ENCODE data around the gene POLR3H.
"Not testable (repeated sequence)": the region's sequence is repeated elsewhere in the genome, so short reads cannot be mapped to it uniquely, and the experiment has no call there.

Gene POLR3H

GRCh38 chr22:41563051-41563711, 18.9 kb upstream of the POLR3H start:
- DNase-seq (ENCODE audit: low read depth): no peak

- DNase-seq (ENCODE audit: low read depth): no peak
Observed at GRCh38 chr22:41562461-41562860, 18.2 kb upstream of the POLR3H start.

- no peak for DNase-seq (ENCODE audit: low read depth)
Observed at GRCh38 chr22:41561788-41562187, 17.5 kb upstream of the POLR3H start.

GRCh38 chr22:41561335-41561734, 17.1 kb upstream of the POLR3H start:
- no peak for DNase-seq (ENCODE audit: low read depth)

- DNase-seq (ENCODE audit: low read depth): no peak
Observed at GRCh38 chr22:41560095-41560471, 15.8 kb upstream of the POLR3H start.

GRCh38 chr22:41558241-41558630, 14.0 kb upstream of the POLR3H start:
- DNase-seq (ENCODE audit: low read depth): not testable (repeated sequence)

- no peak for DNase-seq (ENCODE audit: low read depth)
Observed at GRCh38 chr22:41557401-41558240, 13.4 kb upstream of the POLR3H start.

GRCh38 chr22:41556561-41556960, 12.3 kb upstream of the POLR3H start:
- DNase-seq (ENCODE audit: low read depth): no peak

- DNase-seq (ENCODE audit: low read depth): no peak
Observed at GRCh38 chr22:41555325-41555982, 11.2 kb upstream of the POLR3H start.

- no peak for DNase-seq (ENCODE audit: low read depth)
Observed at GRCh38 chr22:41551877-41552582, 7.8 kb upstream of the POLR3H start.

- DNase-seq (ENCODE audit: low read depth): no peak
Observed at GRCh38 chr22:41550952-41551491, 6.8 kb upstream of the POLR3H start.

- no peak for DNase-seq (ENCODE audit: low read depth)
Observed at GRCh38 chr22:41548830-41549211, 4.6 kb upstream of the POLR3H start.

GRCh38 chr22:41544671-41545476, 604 bp upstream of the POLR3H start:
- no peak for DNase-seq (ENCODE audit: low read depth)

- DNase-seq (ENCODE audit: low read depth): no peak
Observed at GRCh38 chr22:41542224-41542623, 2.0 kb downstream of the POLR3H start.

- no peak for DNase-seq (ENCODE audit: low read depth)
Observed at GRCh38 chr22:41541484-41541883, 2.8 kb downstream of the POLR3H start.

- no peak for DNase-seq (ENCODE audit: low read depth)
Observed at GRCh38 chr22:41540365-41540764, 3.9 kb downstream of the POLR3H start.

GRCh38 chr22:41540006-41540315, 4.3 kb downstream of the POLR3H start:
- DNase-seq (ENCODE audit: low read depth): no peak

GRCh38 chr22:41539146-41540005, 4.9 kb downstream of the POLR3H start:
- DNase-seq (ENCODE audit: low read depth): no peak

GRCh38 chr22:41538583-41538982, 5.7 kb downstream of the POLR3H start:
- DNase-seq (ENCODE audit: low read depth): no peak

- no peak for DNase-seq (ENCODE audit: low read depth)
Observed at GRCh38 chr22:41537203-41537602, 7.1 kb downstream of the POLR3H start.

GRCh38 chr22:41535244-41535643, 9.0 kb downstream of the POLR3H start:
- DNase-seq (ENCODE audit: low read depth): no peak

All from activated T-helper 9 cell treated with anti-CD3 and anti-CD28 coated beads, Interleukin-2, amount 50 U/mL, for 16 hours (primary cell).